ENCODE measurements around the gene SPDYE2B. TPM values are rescaled to one million over a fixed set of nuclear protein-coding genes. Genes with fewer than 3 reads are reported as not detected.
"Not testable (repeated sequence)": the region's sequence is repeated elsewhere in the genome, so short reads cannot be mapped to it uniquely, and the experiment has no call there.

The SPDYE2B gene
- polyA plus RNA-seq, 10 donors: 0.32 to 3.9 (median 1.7) TPM

- DNase-seq: not testable (repeated sequence)
Observed at GRCh38 chr7:102698962-102699750, 49.0 kb downstream of the SPDYE2B start.

Other genes with a start within 250 kb of the SPDYE2B start
- 10 to 100 TPM in 5 of 10 donors, 1 to 10 TPM in 5; 6.3 to 16.0 (median 9.7) TPM for gene ORAI2, start 216.7 kb upstream of the SPDYE2B start, polyA plus RNA-seq (ENCODE audit: insufficient read length in 10 of 10)
- 1 to 10 TPM; 5.6 to 9.4 (median 7.5) TPM for gene ALKBH4, start 185.5 kb upstream of the SPDYE2B start, polyA plus RNA-seq (ENCODE audit: insufficient read length in 10 of 10)
- gene LRWD1, start 185.3 kb upstream of the SPDYE2B start, polyA plus RNA-seq (ENCODE audit: insufficient read length in 10 of 10): 10 to 100 TPM in 7 of 10 donors, 1 to 10 TPM in 3; 8.5 to 16.0 (median 10.7) TPM
- 10 to 100 TPM; 22.1 to 36.5 (median 27.2) TPM for gene POLR2J, start 171.4 kb upstream of the SPDYE2B start, polyA plus RNA-seq (ENCODE audit: insufficient read length in 10 of 10)
- gene RASA4B, start 132.5 kb upstream of the SPDYE2B start, polyA plus RNA-seq (ENCODE audit: insufficient read length in 10 of 10): 10 to 100 TPM in 9 of 10 donors, 1 to 10 TPM in 1; 8.4 to 21.6 (median 11.4) TPM
- gene UPK3BL2, start 106.6 kb upstream of the SPDYE2B start, polyA plus RNA-seq (ENCODE audit: insufficient read length in 10 of 10): 10 to 100 TPM in 3 of 10 donors, 1 to 10 TPM in 7; 1.2 to 16.5 (median 8.6) TPM
- gene SPDYE2, start 99.1 kb upstream of the SPDYE2B start, polyA plus RNA-seq (ENCODE audit: insufficient read length in 10 of 10): 10 to 100 TPM in 3 of 10 donors, 1 to 10 TPM in 7; 2.3 to 13.2 (median 5.3) TPM
- gene POLR2J3, start 77.7 kb upstream of the SPDYE2B start, polyA plus RNA-seq (ENCODE audit: insufficient read length in 10 of 10): 10 to 100 TPM; 50.7 to 80.4 (median 63.5) TPM
- 10 to 100 TPM; 16.3 to 43.7 (median 27.8) TPM for gene RASA4, start 33.6 kb upstream of the SPDYE2B start, polyA plus RNA-seq (ENCODE audit: insufficient read length in 10 of 10)
- 10 to 100 TPM in 6 of 10 donors, 1 to 10 TPM in 4; 3.7 to 50.4 (median 10.9) TPM for gene UPK3BL1, start 7.5 kb upstream of the SPDYE2B start, polyA plus RNA-seq (ENCODE audit: insufficient read length in 10 of 10)
- 1 to 10 TPM in 8 of 10 donors, under 1 TPM in 1, not detected in 1; 0.54 to 4.3 (median 2.4) TPM for gene POLR2J2, start 21.3 kb downstream of the SPDYE2B start, polyA plus RNA-seq (ENCODE audit: insufficient read length in 10 of 10)
- gene FAM185A, start 98.7 kb downstream of the SPDYE2B start, polyA plus RNA-seq (ENCODE audit: insufficient read length in 10 of 10): 1 to 10 TPM; 3.5 to 8.2 (median 5.2) TPM